Gastroesophageal sphincter (tissue), 3 donors: ENCODE measurements around the gene HDAC10.

Source experiments
- EP300 ChIP-seq: sonication (generic); formaldehyde crosslinking; IDR thresholded peaks from one replicate; pipeline ENCODE4 v1.6.1; 2017; ENCODE audit warnings: antibody characterized with exemption, mild to moderate bottlenecking
- POLR2A ChIP-seq, 2 donors: fragments of 450-650 bp; IDR thresholded peaks; one replicate each; pipeline ENCODE4 v1.6.1; 2017; ENCODE audit warnings: antibody characterized with exemption in 2 of 2, mild to moderate bottlenecking in 2 of 2, moderate library complexity in 1 of 2
- TF ChIP-seq, protein P1 (sequence below), 4 experiments: fragments of 200-600 bp in 2 of 4; fragments of 450-650 bp in 2 of 4; sonication (generic) in 1 of 4; IDR thresholded peaks; one replicate each; pipeline ENCODE4 v1.5.1; 2017 to 2019; ENCODE audit warnings: antibody characterized with exemption in 4 of 4, mild to moderate bottlenecking in 2 of 4, moderate library complexity in 2 of 4

DNA sequence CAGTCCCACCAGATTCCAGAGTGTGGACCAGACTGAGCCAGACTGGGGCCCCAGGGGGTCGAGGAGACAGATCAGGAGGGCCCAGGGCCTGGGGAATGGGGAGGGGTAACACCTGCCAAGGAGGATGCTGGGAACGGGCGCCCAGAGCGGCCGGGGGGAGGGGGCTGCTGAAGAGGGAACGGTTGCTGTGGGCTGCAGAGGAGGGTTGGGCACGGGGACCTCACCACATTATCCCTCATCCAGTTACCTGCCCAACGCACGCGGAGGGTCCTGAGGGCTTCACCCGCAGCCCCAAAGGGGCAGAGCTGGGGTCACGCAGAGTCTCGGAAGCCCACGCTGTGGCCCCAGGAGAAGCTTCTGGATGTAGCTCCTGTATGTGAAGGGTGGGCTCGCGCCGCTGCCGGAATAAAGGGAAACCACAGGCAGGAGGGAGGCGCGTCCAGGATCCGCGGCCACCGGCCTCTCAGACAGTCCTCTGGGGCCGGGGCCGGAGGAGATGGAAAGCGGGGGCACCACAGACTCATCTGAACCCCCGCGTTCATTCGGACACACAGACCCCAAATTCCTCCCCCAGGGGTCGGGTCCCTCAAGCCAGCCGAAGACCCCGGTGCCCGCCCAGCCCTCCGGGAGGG lies 51.1 kb downstream of the HDAC10 start:
- TF ChIP-seq EP300 (no peak), POLR2A (IDR thresholded peaks at IDR 0.05) (no peak)
- TF ChIP-seq, protein P1, sequence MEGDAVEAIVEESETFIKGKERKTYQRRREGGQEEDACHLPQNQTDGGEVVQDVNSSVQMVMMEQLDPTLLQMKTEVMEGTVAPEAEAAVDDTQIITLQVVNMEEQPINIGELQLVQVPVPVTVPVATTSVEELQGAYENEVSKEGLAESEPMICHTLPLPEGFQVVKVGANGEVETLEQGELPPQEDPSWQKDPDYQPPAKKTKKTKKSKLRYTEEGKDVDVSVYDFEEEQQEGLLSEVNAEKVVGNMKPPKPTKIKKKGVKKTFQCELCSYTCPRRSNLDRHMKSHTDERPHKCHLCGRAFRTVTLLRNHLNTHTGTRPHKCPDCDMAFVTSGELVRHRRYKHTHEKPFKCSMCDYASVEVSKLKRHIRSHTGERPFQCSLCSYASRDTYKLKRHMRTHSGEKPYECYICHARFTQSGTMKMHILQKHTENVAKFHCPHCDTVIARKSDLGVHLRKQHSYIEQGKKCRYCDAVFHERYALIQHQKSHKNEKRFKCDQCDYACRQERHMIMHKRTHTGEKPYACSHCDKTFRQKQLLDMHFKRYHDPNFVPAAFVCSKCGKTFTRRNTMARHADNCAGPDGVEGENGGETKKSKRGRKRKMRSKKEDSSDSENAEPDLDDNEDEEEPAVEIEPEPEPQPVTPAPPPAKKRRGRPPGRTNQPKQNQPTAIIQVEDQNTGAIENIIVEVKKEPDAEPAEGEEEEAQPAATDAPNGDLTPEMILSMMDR (IDR thresholded peaks at IDR 0.05): peak in 1 of 4 experiments; percentile 0
